Thymus (tissue), 11 donors: ENCODE data around the gene TSPAN15. TPM values are rescaled to one million over a fixed set of nuclear protein-coding genes. Genes with fewer than 3 reads are reported as not detected.

Source experiments
- DNase-seq, 9 donors: peaks; one replicate each; pipeline ENCODE4 v3.0.0-alpha.2; 2013; ENCODE audit warnings: low spot score in 9 of 9, low read depth in 6 of 9, missing footprints in 1 of 9
- H3K27ac ChIP-seq, 2 donors: one replicate each; pipeline ENCODE4 v1.5.1; 2013; ENCODE audit warnings: control low read depth in 1 of 2, low read depth in 1 of 2, low read length in 1 of 2, mild to moderate bottlenecking in 1 of 2, moderate library complexity in 1 of 2
- H3K27me3 ChIP-seq, 2 donors: one replicate each; pipeline ENCODE4 v1.5.1; 2013; ENCODE audit warnings: low read length in 1 of 2; ENCODE audit not compliant: control insufficient read depth in 2 of 2, insufficient read depth in 1 of 2
- H3K36me3 ChIP-seq, 2 donors: one replicate each; pipeline ENCODE4 v1.5.1; 2013; ENCODE audit warnings: low read length in 1 of 2, mild to moderate bottlenecking in 1 of 2, moderate library complexity in 1 of 2; ENCODE audit not compliant: control insufficient read depth in 2 of 2, insufficient read depth in 2 of 2
- H3K4me1 ChIP-seq, 2 donors: one replicate each; pipeline ENCODE4 v1.5.1; 2013; ENCODE audit warnings: low read length in 2 of 2; ENCODE audit not compliant: control insufficient read depth in 2 of 2, insufficient read depth in 2 of 2
- H3K4me3 ChIP-seq, 2 donors: one replicate each; pipeline ENCODE4 v1.5.1; 2013; ENCODE audit warnings: low read length in 2 of 2, control low read depth in 1 of 2, mild to moderate bottlenecking in 1 of 2
- H3K9me3 ChIP-seq, 2 donors: one replicate each; pipeline ENCODE4 v1.5.1; 2013; ENCODE audit warnings: low read length in 1 of 2, mild to moderate bottlenecking in 1 of 2; ENCODE audit not compliant: control insufficient read depth in 2 of 2, insufficient read depth in 1 of 2
- WGBS: extraction: QIAGEN DNeasy Blood & Tissue Kit; methylation state at CpG from one replicate; pipeline ENCODE4 v1.1.7; 2013; 5-methylcytosine and 5-hydroxymethylcytosine counted together
- polyA plus RNA-seq: library from polyadenylated mRNA; stranded (reverse); fragments of 200-250 nt; gene quantifications from one replicate; pipeline ENCODE4 v1.2.3, GENCODE V29; 2013
- total RNA-seq: library from RNA; stranded (reverse); fragments of 120-200 nt; gene quantifications from one replicate; pipeline ENCODE4 v1.2.4, GENCODE V29; 2013
- donor health status: healthy.

Gene TSPAN15
- total and polyA plus RNA-seq, 2 donors, result 9.7 to 13.2 TPM

- no peaks in the 10 kb centered on the region for H3K36me3 ChIP-seq
- H3K27me3 ChIP-seq, result no peaks in the 10 kb centered on the region
- H3K9me3 ChIP-seq, result peaks cover 0 to 2% of the 10 kb centered on the region in 2 donors
- H3K27ac ChIP-seq, result no peak overlapping the region
- 60% methylated on average over 4 of the region's 4 CpGs for WGBS
- DNase-seq, result no peak
- H3K4me1 ChIP-seq, result peaks cover 0 to 11% of the 10 kb centered on the region in 2 donors
- no peak overlapping the region for H3K4me3 ChIP-seq
Measured at GRCh38 chr10:69472544-69472943, 21.3 kb downstream of the TSPAN15 start.

- Histone ChIP-seq H3K4me3 (no peak overlapping the region), H3K27ac (no peak overlapping the region), H3K27me3 (no peaks in the 10 kb centered on the region), H3K4me1 (peaks cover 0 to 8% of the 10 kb centered on the region in 2 donors), H3K9me3 (peaks cover 0 to 2% of the 10 kb centered on the region in 2 donors), H3K36me3 (no peaks in the 10 kb centered on the region)
- 90% methylated on average over 10 of the region's 10 CpGs for WGBS
- no peak for DNase-seq
Measured at GRCh38 chr10:69473304-69473990, 22.2 kb downstream of the TSPAN15 start.

GRCh38 chr10:69474742-69475432 is 23.6 kb downstream of the TSPAN15 start:
- no peak for DNase-seq
- H3K27me3 ChIP-seq, result no peaks in the 10 kb centered on the region
- peaks cover 0 to 2% of the 10 kb centered on the region in 2 donors for H3K9me3 ChIP-seq
- 86% methylated on average over 9 of the region's 9 CpGs for WGBS
- peaks cover 0 to 11% of the 10 kb centered on the region in 2 donors for H3K4me1 ChIP-seq
- H3K27ac ChIP-seq, result no peak overlapping the region
- no peaks in the 10 kb centered on the region for H3K36me3 ChIP-seq
- no peak overlapping the region for H3K4me3 ChIP-seq

- Histone ChIP-seq H3K4me1 (peaks cover 0 to 9% of the 10 kb centered on the region in 2 donors), H3K36me3 (no peaks in the 10 kb centered on the region), H3K4me3 (no peak overlapping the region), H3K27me3 (no peaks in the 10 kb centered on the region), H3K9me3 (peaks cover 0 to 2% of the 10 kb centered on the region in 2 donors), H3K27ac (no peak overlapping the region)
- WGBS, result 92% methylated on average over 2 of the region's 2 CpGs
- DNase-seq, result no peak
Measured at GRCh38 chr10:69475433-69475830, 24.2 kb downstream of the TSPAN15 start.

GRCh38 chr10:69477968-69478597 is 26.8 kb downstream of the TSPAN15 start:
- 92% methylated on average over 8 of the region's 8 CpGs for WGBS

GRCh38 chr10:69479240-69480067 is 28.2 kb downstream of the TSPAN15 start:
- no peaks in the 10 kb centered on the region for H3K36me3 ChIP-seq
- H3K9me3 ChIP-seq, result no peaks in the 10 kb centered on the region
- H3K27ac ChIP-seq, result no peak overlapping the region
- no peak for DNase-seq
- H3K4me1 ChIP-seq, result peaks cover 0 to 2% of the 10 kb centered on the region in 2 donors
- no peak overlapping the region for H3K4me3 ChIP-seq
- H3K27me3 ChIP-seq, result no peaks in the 10 kb centered on the region
- 66% methylated on average over 7 of the region's 7 CpGs for WGBS

More at GRCh38 chr10:69477968-69478597, 26.8 kb downstream of the TSPAN15 start:
- no peak for DNase-seq
- no peak overlapping the region for H3K4me3 ChIP-seq
- H3K9me3 ChIP-seq, result no peaks in the 10 kb centered on the region
- H3K27ac ChIP-seq, result no peak overlapping the region
- no peaks in the 10 kb centered on the region for H3K36me3 ChIP-seq
- H3K27me3 ChIP-seq, result no peaks in the 10 kb centered on the region
- peaks cover 0 to 2% of the 10 kb centered on the region in 2 donors for H3K4me1 ChIP-seq

GRCh38 chr10:69480068-69480412 is 28.8 kb downstream of the TSPAN15 start:
- Histone ChIP-seq H3K27ac (no peak overlapping the region), H3K9me3 (no peaks in the 10 kb centered on the region), H3K27me3 (no peaks in the 10 kb centered on the region), H3K4me3 (no peak overlapping the region), H3K4me1 (peaks cover 0 to 2% of the 10 kb centered on the region in 2 donors), H3K36me3 (no peaks in the 10 kb centered on the region)
- WGBS, result 47% methylated on average over 1 of the region's 1 CpG
- DNase-seq, result no peak

- Histone ChIP-seq H3K4me1 (peaks cover 0 to 2% of the 10 kb centered on the region in 2 donors), H3K9me3 (no peaks in the 10 kb centered on the region), H3K27me3 (no peaks in the 10 kb centered on the region), H3K27ac (no peak overlapping the region), H3K4me3 (no peak overlapping the region), H3K36me3 (no peaks in the 10 kb centered on the region)
- DNase-seq, result no peak
- 78% methylated on average over 6 of the region's 6 CpGs for WGBS
Measured at GRCh38 chr10:69481305-69481704, 30.0 kb downstream of the TSPAN15 start.
